ENCODE results near the gene EYS. TPM values are rescaled to one million over a fixed set of nuclear protein-coding genes. Genes with fewer than 3 reads are reported as not detected.

The EYS gene
- total RNA-seq, 4 donors from 2014 or later = 0.12 to 1.4 (median 0.22) TPM

GRCh38 chr6:64299176-64299575 is 1407.8 kb downstream of the EYS start:
- DNase-seq (ENCODE audit: low spot score) = no peak
- no peak for TF ChIP-seq CTCF (IDR thresholded peaks at IDR 0.05)
- ATAC-seq (ENCODE audit: low FRiP score) = no peak

- no peak for TF ChIP-seq CTCF (IDR thresholded peaks at IDR 0.05)
- no peak for ATAC-seq (ENCODE audit: low FRiP score)
- no peak for DNase-seq (ENCODE audit: low spot score)
These were observed 1413.0 kb downstream of the EYS start for GRCh38 chr6:64294034-64294433.

- TF ChIP-seq CTCF (IDR thresholded peaks at IDR 0.05) = no peak
- DNase-seq (ENCODE audit: low spot score) = no peak
- no peak for ATAC-seq (ENCODE audit: low FRiP score)
These were observed 1413.7 kb downstream of the EYS start for GRCh38 chr6:64293298-64293697.

GRCh38 chr6:64290867-64291266 is 1416.2 kb downstream of the EYS start:
- ATAC-seq (ENCODE audit: low FRiP score) = no peak
- TF ChIP-seq CTCF (IDR thresholded peaks at IDR 0.05) = no peak
- DNase-seq (ENCODE audit: low spot score) = no peak

- TF ChIP-seq CTCF (IDR thresholded peaks at IDR 0.05) = no peak
- DNase-seq (ENCODE audit: low spot score) (no peak), ATAC-seq (ENCODE audit: low FRiP score) (no peak)
These were observed 1417.1 kb downstream of the EYS start for GRCh38 chr6:64289931-64290330.

GRCh38 chr6:64288351-64288750 is 1418.7 kb downstream of the EYS start:
- ATAC-seq (ENCODE audit: low FRiP score) (no peak), DNase-seq (ENCODE audit: low spot score) (no peak)
- TF ChIP-seq CTCF (IDR thresholded peaks at IDR 0.05) = no peak

- ATAC-seq (ENCODE audit: low FRiP score) = no peak
- DNase-seq (ENCODE audit: low spot score) = no peak
- no peak for TF ChIP-seq CTCF (IDR thresholded peaks at IDR 0.05)
These were observed 1425.9 kb downstream of the EYS start for GRCh38 chr6:64281167-64281566.

Data from omental fat pad (tissue), 4 donors.